VCaP (cell line): ENCODE measurements around the gene ATP4A.

Experiments
- H3K27ac ChIP-seq: fragments of 450-650 bp; 2 replicates; pipeline ENCODE4 v1.5.1; 2017
- CTCF ChIP-seq: fragments of 450-650 bp; conservative IDR thresholded peaks from 2 replicates; pipeline ENCODE4 v1.5.1; 2017; ENCODE audit warnings: mild to moderate bottlenecking, moderate library complexity

The ATP4A gene

GRCh38 chr19:35529241-35530218 lies 33.9 kb downstream of the ATP4A start:
- TF ChIP-seq CTCF: no peak
- no peak overlapping the region for H3K27ac ChIP-seq

GRCh38 chr19:35528218-35529038 lies 35.0 kb downstream of the ATP4A start, which contains the start of gene SBSN:
TSS of gene SBSN (minus strand) at chr19:35528311. CDS start at chr19:35528281, 30 bp downstream.
- no peak for TF ChIP-seq CTCF

GRCh38 chr19:35525873-35526272 lies 37.6 kb downstream of the ATP4A start:
- H3K27ac ChIP-seq: no peak overlapping the region
- TF ChIP-seq CTCF: no peak

More at GRCh38 chr19:35528218-35529038, 35.0 kb downstream of the ATP4A start, which contains the start of gene SBSN:
- no peak within 1 kb of the TSS for H3K27ac ChIP-seq

- no peak overlapping the region for H3K27ac ChIP-seq
- TF ChIP-seq CTCF: no peak
Measured at GRCh38 chr19:35524181-35524837, 39.1 kb downstream of the ATP4A start.

GRCh38 chr19:35522745-35523327 lies 40.6 kb downstream of the ATP4A start:
- H3K27ac ChIP-seq: no peak overlapping the region
- no peak for TF ChIP-seq CTCF

- no peak overlapping the region for H3K27ac ChIP-seq
- no peak for TF ChIP-seq CTCF
Measured at GRCh38 chr19:35521124-35521743, 42.2 kb downstream of the ATP4A start.
